GM21717 (cell line): ENCODE data around the gene CFAP54.

Experiments used
- ATAC-seq: cut with Tn5 transposase; IDR thresholded peaks from one replicate; pipeline ENCODE4 v1.9.1; 2021; ENCODE audit warnings: mild to moderate bottlenecking, moderate library complexity; ENCODE audit not compliant: unreplicated experiment

Gene CFAP54

DNA sequence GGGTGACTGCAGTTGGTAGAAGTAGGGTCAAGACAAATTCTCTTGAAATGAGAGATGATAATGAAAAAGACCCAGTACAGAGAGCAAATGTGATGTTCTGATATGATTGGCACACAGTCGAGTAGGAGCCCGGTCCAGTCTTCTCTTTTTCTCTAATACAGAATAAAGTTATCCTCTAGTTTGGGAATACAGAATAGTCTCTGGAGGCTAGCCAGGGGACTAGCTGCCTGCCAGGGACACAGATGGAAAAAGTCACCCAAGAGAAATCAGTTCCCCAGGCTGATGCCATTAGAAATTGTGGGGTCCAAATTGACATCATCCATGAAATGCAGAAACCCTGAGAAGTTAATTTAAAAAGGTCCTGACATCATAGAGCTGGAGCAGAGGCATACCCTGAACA is 240.5 kb downstream of the CFAP54 start:
- no peak for ATAC-seq

DNA sequence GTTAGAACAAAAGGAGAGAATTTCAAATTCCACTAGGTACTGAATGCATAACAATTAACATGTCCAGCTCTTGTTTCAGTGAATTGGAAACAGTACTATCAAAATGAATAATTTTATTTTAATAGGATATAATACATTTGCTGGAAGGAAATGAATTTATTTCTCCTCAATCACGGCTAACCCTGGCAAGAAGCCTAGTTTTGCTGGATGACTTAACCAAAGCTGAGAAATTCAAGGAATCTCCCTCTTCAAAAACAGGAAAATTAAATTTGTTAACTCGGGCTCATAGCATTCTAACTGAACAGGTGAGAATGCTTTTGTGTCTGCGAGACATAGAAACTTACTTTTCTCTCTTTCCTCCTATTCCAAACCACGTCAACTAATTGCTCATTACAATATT is 254.2 kb downstream of the CFAP54 start:
- no peak for ATAC-seq

DNA sequence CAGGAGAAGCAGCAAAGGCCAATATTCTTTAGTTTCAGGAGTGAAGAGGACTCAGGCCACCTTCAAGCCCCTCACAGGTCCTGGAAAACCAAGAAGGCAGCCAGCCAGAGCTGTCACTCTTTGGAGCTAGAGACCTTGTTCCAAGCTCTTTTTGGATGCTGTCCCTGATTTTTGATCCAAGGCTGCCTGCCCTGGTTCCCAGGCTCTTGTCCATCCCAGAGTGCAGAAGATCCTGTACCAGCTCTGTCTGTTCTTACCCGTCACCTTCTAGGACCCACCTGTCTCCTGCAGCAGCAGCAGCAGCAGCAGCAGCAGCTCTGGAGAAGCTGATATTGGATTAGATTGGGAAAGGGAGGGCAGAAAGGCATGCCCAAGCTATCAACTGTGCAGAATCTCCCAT is 260.6 kb downstream of the CFAP54 start:
- no peak for ATAC-seq

DNA sequence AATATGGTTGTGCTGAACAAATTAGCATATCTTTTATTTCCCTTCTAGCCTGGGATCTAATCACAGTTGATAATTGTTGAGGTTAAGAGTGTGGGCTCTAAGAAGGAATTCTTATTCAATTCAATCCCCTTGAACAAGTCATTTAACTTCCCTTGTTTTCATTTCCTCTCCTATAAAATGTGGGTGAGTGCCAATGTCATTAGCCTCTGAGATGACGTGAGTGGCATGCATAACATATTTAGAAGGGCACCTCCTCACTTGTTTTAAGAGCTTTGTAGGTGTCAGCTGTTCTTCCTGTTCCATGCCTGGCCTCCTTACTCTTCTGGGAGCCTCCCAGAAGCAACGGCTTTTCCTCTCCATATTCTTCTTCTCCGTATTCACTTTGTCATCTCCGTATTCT is 262.2 kb downstream of the CFAP54 start:
- ATAC-seq: no peak

DNA sequence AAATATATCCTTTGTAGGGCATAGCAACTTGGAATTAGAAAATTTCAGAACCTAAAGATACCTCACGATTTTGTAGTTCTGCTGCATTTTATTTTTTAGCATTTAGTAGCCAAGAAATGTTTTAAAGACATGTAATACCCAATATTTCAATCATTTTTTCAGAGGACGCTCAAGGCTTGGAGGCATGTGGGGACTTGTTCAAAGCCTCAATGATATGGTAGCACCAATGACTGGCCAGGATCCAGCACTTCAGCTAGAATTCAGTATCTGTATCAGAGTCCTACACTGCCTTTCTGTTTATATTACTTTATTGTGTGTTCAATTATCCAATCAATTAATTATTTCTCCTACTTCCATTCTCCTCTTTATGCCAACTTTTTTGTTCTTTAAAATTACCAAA is 262.8 kb downstream of the CFAP54 start:
- no peak for ATAC-seq

GRCh38 chr12:96766232-96766631 is 276.9 kb downstream of the CFAP54 start:
- ATAC-seq: no peak

DNA sequence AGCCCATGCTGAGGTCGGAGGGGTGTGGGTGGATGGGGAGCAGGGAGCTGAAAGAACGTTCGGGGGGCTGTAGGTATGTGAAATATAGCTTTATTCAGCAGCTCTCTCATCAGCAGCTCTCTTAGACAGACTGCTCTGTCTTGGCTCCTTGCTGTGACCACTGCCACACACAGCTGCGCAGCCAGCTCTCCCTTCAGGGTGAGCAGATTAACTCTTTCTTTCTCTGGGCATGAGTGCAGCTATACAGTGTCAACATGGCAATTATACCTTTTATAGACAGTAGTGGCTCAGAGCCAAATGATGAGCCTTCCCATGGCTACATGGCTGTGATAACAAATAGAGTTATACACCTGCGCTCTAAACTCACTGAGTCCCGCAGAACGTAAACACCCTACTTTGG is 280.0 kb downstream of the CFAP54 start:
- no peak for ATAC-seq

- ATAC-seq: no peak
Observed at GRCh38 chr12:96770219-96771102, 281.1 kb downstream of the CFAP54 start.

DNA sequence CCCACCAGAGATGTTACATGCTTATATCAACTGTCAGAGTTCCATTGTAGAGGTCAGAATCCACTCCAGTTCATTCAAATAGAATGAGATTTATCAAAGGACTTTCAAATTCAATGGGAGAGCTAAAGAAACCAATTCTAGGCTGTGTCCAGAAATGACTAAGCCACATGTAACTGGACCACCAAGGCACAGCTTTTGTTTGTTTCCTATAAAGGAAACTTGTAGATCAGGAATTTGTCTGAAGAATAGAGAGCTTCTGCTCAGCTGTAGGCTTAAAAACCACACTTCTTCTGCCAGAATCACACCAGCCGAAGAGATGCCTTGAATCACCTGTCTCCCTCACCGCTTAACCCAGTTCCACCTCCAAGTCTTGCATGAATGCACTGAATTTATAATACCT is 283.7 kb downstream of the CFAP54 start:
- no peak for ATAC-seq

DNA sequence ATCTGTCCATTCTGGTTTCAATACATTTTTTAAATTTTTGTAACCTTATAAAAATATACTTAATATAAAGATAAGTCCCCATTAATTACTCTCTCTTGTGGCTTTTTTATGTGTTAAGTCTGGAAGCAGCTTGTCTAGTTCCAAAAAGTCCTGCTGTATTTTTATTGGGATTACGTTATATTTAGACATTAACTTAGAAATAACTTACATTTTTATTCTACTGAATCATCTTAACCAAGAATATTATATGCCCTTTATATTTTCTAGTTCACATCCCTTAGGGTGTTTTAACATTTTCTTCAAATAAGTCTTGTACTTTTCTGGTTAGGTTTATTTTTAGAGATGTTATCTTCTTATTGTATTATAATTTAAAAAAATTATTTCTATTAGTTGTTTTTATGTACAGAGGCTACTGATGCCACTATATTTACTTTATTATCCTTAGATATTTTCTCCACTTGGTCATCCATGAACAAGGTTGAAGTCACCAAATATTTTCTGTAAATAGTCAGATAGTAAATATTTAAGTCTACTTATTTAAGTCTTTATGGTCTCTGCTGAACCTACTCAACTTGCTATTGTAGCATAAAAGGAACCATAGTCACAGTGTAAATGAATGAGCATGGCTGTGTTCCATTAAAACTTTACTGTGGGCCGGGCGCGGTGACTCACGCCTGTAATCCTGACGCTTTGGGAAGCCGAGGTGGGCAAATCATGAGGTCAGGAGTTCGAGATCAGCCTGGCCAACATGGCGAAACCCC is 285.3 kb downstream of the CFAP54 start:
- ATAC-seq: no peak

- ATAC-seq: no peak
Observed at GRCh38 chr12:96776908-96777307, 287.5 kb downstream of the CFAP54 start.

DNA sequence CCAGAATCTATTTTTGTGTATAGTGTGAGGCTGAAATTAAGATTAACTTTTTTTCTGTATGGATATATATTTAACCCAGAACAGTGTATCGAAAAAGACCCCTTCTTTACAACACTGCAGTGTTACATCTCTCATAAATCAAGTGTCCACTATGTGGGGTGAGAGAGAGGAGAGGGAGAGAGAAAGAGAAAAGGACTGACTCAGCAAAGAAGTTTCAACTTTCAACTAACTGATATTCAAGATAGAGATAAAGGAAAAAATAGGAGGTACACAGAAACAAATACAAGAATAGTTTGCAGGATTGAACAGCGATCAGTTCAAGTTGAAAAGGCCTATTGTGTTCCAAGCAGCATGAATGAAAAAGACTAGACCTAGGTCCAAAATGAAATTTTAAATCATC is 291.0 kb downstream of the CFAP54 start:
- ATAC-seq: no peak

DNA sequence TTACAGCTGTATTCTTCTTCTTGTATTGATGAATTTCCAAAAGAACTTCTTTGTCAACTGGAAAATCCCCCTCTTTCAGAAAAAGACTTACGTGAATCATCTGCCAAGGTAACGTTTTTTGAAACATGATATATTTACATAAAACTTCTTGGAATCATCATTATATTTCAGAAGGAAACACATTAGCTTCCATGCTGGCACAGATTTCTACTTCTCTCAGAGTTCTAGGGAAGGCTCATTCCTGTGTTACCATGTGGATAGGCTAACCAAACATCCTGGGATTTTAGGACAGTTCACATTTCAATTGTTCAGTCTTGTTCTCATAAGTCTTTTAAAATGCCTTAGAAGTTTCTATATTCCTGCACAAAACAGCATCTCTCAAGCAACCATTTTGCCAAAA is 297.4 kb downstream of the CFAP54 start:
- no peak for ATAC-seq

DNA sequence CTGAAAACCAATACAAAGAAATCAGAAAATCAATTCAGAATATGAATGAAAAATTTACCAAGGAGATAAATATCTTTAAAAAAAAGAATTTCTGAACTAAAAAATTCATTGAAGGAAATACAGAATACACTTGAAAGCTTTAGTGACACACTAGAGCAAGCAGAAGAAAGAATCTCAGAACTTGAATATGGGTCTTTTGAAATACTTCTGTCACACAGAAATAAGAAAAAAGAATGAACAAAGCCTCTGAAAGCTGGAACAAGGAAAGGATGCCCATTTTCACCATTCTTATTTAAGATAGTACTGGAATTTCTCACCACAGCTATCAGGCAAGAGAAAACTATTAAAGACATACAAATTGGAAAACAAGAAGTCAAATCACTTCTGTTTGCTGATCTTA is 314.6 kb downstream of the CFAP54 start:
- ATAC-seq: no peak

DNA sequence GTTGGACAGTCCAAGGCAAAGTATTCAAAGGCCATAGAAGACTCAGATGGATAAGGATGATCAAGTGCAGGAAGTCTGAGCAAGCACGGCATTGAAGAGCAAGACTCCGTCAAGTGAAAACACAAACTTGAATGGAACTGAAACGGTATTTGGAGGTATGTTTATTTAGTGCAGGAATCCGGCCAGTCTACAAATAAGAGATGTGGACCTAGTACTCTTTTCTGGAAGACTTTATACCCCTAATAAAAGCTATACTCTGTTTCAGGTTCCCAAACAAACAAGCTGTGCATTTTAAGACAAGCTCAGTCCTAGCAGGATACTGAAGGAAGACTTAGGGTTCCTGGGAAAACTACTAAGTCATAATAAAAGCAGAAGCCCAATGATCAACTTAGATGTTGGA is 316.9 kb downstream of the CFAP54 start:
- no peak for ATAC-seq

- no peak for ATAC-seq
Observed at GRCh38 chr12:96807741-96808140, 318.4 kb downstream of the CFAP54 start.

- no peak for ATAC-seq
Observed at GRCh38 chr12:96808587-96808986, 319.2 kb downstream of the CFAP54 start.

DNA sequence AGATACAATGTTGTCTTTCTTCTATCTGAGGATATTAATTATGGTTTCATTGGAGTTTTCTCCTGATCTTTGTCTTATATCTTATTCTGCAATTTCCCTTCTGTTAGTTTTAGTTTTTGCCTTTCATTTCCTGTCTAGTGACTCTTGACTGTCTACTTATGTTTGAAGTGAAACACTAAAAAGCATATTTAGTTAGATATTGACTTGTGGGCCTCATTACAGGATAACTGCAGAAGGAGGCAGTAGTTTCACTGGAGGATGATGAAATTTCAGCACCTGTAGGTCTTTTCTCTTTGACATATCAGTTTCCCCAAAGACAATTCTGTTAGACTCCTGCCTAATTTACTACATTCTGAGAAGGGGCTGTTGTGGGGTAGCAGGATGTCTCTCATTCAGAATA is 320.1 kb downstream of the CFAP54 start:
- ATAC-seq: no peak

DNA sequence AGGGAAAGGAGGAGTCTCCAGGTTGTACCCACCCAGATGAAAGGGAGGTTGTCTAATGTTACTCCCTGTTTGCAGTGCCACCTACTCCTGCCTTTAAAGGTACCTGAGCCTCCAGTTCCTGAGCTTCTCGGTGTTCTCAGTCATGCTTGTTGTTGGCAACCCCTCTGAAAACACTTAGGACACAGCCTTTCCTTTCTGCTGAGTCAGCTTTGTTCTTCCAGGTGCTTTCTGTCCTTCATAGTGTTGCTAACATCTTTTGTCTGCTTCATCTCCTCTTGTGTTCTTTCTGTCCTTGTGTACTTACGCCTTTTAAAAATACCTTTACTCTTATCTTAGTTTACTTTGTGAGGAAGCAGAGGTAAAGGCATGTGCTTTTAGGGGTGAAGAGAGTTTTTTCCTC is 320.7 kb downstream of the CFAP54 start:
- ATAC-seq: no peak

DNA sequence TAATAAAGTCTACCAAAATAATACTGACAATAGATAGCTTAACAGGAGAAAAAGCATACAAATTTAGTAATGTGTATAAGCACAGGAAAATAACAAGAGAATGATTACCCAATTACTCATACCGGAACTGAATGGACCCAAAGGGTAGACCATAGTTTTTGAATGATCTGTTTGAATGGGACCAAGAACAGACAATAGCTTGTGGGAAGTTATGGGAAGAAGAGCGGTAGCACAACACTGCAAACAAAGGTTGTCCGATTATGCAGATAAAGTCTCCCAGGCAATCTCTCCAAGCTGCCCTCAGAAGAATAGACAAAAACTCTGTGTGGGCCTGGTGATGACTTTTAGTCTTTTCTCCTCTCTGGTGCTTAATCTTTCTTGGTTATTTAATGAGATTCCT is 321.1 kb downstream of the CFAP54 start:
- ATAC-seq: no peak

DNA sequence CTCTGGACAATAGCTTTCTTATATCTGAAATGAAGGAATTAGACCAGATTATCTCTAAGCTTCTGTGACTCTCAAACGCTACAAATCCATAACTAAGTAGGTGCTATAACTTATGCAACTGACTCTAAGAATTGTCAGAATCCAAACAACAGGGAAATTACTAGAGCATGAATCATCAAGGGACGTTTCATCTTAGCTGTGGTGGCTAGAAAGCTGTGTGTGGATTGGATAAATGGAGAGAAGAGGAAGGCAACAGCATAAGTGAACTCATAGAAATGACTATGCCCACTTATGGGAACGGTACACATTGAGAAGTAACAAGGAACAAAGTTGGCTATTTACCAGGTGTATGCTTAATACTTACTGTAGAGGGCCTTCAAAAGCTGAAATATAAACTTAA is 321.7 kb downstream of the CFAP54 start:
- ATAC-seq: no peak

- no peak for ATAC-seq
Observed at GRCh38 chr12:96812153-96812552, 322.8 kb downstream of the CFAP54 start.
